HL-60/S4 (cell line): ENCODE data around the gene DGKI.

Source experiments
- in situ Hi-C: fragments of 300-500 bp; cut with MboI; formaldehyde crosslinking; loops from 2 replicates; pipeline ENCODE4 v1.14.3; 2022; ENCODE audit warnings: low sequenced_read_pairs

Gene DGKI

DNA sequence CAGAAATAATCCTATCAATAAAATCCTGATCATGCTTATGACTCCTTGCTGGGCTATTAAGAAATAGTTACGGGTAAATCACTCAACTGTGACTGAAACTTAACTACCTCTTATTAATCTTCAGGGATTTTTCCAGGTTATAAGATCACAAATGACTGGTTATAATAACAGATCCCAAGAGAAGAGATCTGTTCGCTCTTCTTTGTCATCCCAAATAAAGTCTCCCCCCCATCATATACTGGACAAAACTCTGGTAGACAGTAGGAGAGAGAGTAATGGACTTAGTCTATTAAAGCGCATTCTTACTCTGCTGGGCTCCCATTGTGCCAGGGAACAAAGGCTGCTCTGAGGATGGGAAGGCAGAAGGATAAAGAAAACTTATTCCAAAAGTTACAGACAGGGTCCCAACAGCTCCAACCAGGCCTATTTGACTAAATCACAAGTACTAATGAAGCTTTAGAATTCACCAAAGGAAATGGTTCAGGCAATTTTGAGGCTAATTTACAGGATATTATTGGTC, 233.7 kb downstream of the DGKI start:
- in situ Hi-C loops: no loop called here

DNA sequence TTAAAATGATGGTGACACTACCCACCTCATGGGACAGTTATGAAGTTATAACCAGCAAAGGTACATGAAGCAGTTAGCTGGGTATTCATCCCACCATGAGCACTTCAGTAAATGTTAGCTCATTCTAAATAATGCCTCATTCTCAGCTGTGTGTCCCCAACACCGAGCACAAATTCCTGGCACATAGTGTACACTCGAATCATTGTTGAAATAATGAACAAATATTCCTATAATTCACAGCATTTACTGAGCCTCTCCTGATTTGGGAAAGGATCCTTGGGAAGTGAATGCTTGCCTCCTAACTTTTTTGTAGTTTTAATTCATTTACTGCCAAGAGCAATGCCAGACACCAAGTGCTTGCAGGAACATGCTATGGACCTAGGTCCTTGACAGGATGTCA, 235.2 kb downstream of the DGKI start:
- in situ Hi-C loops: no loop called here

- in situ Hi-C loops: no loop called here
These were observed 237.3 kb downstream of the DGKI start for GRCh38 chr7:137609500-137609899.

- in situ Hi-C loops: no loop called here
These were observed 240.6 kb downstream of the DGKI start for GRCh38 chr7:137606061-137606674.

DNA sequence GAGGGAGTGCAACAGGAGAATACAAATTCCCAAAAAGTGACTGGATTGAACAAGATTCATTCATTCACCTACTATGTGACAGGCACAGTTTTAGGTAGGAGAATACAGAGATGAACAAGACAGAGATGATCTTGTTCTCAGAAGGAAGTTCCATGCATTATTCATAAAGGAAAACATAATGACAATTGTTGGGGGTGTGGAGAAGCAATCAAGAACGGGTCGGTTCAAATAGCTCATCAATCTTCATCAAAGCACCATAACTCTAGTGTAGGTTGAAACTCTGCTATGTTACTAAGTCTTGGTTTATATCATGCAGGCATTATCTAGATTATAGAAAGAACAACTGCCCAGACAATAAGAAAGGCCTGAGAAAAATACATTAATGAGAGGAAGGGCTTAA, 243.7 kb downstream of the DGKI start:
- in situ Hi-C loops: no loop called here

DNA sequence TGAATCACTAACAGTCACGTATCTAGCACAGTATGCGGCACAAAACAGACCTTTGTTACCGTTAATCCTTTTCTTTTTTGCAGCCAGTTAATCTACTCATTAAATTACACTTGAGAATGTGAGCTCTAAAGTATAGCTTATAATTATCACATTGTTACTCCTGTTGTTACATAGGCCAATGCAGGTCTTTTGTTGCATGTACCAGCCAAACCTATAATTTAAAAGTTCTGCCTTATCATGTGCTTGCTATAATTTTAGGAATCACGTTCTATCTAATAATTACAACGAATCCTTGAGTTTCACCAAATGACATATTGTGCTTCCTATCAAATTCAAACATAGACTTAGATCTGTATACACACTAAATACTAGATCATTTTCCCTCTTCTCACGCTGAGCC, 245.1 kb downstream of the DGKI start:
- in situ Hi-C loops: no loop called here

GRCh38 chr7:137597856-137598255, 248.9 kb downstream of the DGKI start:
- in situ Hi-C loops: no loop called here

GRCh38 chr7:137593115-137593711, 253.6 kb downstream of the DGKI start:
- in situ Hi-C loops: no loop called here

DNA sequence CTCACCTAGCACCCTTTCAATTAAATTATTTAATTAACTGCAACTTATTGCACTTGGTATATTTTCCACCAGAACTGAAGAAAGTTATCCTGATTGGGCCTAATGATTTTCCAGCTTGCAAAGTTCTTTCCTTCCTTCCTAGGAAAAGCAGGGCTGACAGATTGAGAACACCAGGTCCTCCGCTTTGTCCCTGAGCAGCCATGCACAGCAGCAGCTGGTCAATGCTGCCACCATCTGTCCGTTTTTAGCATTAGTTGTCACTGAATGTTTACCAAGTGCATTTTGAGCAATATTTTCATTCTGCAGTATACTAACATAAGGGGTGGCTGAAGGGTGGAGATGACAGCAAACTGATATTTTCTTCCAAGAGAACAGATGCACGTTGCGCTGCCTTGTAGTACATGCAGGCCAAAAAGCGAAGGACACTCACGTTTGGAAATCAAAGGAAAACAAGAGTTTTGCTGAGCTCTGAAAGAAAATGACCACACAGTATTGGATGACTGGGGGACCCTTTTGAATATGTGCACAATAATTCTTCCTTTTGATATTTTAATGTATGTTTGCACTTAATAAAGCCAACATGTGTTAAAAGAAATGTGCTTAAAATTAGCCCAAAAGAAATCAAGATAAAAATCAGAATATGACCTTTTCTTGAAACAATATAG, 254.4 kb downstream of the DGKI start:
- in situ Hi-C loops: no loop called here

DNA sequence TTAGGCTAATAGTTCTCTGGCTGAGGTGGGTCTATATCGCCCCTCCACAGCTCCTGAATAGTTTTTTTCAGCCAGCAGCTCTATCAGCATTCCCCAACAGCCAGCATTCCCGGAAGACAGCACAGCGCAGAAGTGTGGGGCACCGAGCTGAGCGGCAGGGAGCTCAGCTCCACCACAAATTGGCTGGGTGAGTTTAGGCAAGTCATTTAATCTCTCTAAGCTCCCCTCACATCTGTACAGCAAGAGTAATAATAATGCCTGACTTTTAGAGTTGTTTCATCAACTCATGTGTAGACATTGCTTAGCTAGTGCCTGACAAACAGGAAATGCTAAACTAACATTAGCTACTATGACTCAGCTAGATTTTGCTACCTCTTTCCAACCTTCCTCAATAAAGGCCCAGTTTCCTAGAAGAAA, 255.3 kb downstream of the DGKI start:
- in situ Hi-C loops: no loop called here

DNA sequence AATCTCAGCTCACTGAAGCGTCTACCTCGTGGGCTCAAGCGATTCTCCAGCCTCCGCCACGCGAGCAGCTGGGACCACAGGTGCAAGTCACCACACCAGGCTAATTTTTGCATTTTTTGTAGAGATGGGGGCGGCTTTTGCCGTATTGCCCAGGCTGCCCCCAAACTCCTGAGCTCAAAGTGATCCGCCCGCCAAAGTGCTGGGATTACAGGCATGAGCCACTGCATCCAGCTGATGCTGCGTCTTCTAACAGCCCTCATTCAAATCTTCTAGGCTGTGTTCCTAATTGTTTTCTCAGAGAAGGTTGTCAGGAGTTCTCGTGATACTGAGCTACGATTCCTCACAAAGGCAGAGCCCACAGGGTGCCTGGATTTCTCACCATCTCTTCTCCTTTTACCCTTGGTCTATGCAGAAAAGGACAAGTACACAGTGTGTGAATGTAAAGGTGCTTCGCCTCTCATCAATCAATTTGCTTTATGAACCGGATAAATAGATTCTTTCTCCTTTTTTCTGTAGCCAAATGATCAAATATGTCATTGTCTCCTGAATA, 255.9 kb downstream of the DGKI start:
- in situ Hi-C loops: no loop called here

DNA sequence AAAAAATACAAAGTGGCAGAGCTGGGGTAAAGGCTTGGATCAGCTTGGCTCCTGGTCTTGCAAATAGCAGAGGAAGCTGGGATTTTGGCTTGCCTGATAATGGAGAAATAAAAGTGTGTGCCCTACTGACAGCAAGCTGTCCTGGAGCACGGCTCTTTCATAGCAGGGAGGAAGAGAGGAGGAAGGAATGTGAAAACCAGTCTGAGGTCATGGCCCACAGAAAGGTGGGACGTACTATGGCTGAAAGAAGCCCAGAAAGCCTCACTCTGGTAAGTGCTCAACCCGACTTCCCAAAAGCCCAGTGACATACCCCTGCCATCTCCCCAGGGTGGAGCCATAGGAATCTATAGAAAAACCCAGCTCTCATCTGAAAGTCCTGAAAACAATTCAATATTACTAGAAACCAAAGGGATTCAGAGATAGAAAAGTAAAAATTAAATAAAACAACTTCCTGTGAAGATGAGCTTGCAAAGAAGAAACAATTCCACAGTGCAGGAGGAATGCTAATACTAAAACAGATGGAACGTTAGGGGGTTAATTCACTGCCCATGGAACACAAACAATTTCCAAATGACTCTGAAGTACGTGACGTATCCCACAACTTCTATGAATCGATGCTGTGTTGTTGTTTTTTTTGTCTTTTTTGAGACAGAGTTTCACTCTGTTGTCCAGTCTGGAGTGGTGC, 256.6 kb downstream of the DGKI start:
- in situ Hi-C loops: no loop called here

- in situ Hi-C loops: no loop called here
These were observed 259.4 kb downstream of the DGKI start for GRCh38 chr7:137587326-137587725.

DNA sequence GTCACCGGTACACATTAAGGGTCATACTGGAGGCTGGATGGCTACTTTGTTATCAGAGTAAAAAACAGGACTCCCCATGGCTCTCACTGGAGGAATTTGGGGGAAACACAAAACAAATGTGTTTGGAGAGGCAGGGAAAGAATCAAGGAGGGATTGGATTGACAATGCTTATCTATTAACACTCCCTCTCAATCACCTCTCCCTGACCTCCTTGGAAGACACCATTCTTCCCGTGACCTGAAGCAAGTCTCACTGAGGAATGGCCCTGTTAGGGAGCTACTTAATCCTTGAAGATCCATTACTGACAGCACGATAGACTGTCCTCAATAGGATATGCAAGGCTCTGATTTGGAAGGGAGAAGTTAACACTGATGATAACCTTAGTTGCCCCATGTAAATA, 261.2 kb downstream of the DGKI start:
- in situ Hi-C loops: no loop called here

- in situ Hi-C loops: no loop called here
These were observed 263.6 kb downstream of the DGKI start for GRCh38 chr7:137583172-137583571.

GRCh38 chr7:137579913-137580640, 266.7 kb downstream of the DGKI start:
- in situ Hi-C loops: no loop called here

DNA sequence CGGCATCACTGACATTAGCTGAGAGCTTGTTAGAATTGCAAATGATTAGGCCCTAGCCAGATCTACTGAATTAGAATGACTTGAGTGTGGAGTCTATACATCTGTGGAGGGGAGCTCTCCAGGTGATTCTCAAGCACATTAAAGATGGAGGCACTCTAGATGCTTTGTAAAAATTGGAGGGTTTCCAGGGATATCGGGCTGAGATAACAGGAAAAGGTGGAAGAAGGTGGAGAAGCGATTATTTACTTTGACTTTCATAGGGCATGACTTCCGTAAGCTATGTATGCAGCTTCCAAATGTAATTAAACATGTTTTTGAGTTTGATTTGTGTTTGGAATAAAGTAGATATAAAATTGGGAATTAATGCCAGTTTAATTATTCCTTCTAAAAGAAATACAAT, 268.2 kb downstream of the DGKI start:
- in situ Hi-C loops: no loop called here

GRCh38 chr7:137577184-137577583, 269.6 kb downstream of the DGKI start:
- in situ Hi-C loops: no loop called here

DNA sequence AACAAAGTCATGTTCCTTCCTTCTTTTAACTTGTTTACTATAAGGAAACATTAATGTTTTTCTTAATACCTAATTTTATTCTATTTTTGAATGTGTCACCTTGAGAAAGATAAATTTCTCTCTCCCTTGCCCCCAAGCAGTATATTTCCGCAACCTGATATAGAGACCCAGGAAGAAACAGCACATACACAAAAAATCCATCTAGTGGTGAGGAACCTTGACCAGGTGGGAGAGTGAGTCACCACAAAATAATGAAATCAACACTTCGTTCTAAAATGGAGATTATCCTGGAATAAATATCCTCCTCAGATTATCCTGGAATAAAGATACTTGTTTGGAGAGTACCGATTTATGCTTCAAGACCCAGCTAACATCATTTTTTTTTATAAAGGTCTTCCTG, 270.3 kb downstream of the DGKI start:
- in situ Hi-C loops: no loop called here

GRCh38 chr7:137574812-137575211, 272.0 kb downstream of the DGKI start:
- in situ Hi-C loops: no loop called here
